Gastrocnemius medialis (tissue), 4 donors: ENCODE measurements around the gene MINDY4B.

ENCODE experiments used
- CTCF ChIP-seq, 5 experiments: fragments of 450-650 bp in 3 of 5; fragments of 200-600 bp in 2 of 5; sonication (generic) in 2 of 5; IDR thresholded peaks in 4 of 5; conservative IDR thresholded peaks in 1 of 5; 1 replicate in 4 of 5; 2 replicates in 1 of 5; pipeline ENCODE4 v1.5.1; 2016 to 2019; ENCODE audit warnings: antibody characterized with exemption in 5 of 5, mild to moderate bottlenecking in 3 of 5, moderate library complexity in 3 of 5
- POLR2A ChIP-seq, 2 donors: fragments of 450-650 bp; IDR thresholded peaks; one replicate each; pipeline ENCODE4 v1.6.1; 2017; ENCODE audit warnings: antibody characterized with exemption in 2 of 2, mild to moderate bottlenecking in 2 of 2, moderate library complexity in 2 of 2

GRCh38 chr3:150928234-150928633 is 23.0 kb upstream of the MINDY4B start:
- TF ChIP-seq CTCF (IDR thresholded peaks at IDR 0.05 in 4 of 5, conservative IDR thresholded peaks at IDR 0.05 in 1 of 5) (no peak), POLR2A (IDR thresholded peaks at IDR 0.05) (no peak)
